ENCODE data around the gene SKIC3.

Gene SKIC3

GRCh38 chr5:95533761-95534160, 21.0 kb downstream of the SKIC3 start:
- H3K4me3 ChIP-seq (ENCODE audit: low read length): no peak overlapping the region
- DNase-seq (ENCODE audit: low read depth, low spot score): no peak

GRCh38 chr5:95533106-95533505, 21.7 kb downstream of the SKIC3 start:
- H3K4me3 ChIP-seq (ENCODE audit: low read length): no peak overlapping the region
- no peak for DNase-seq (ENCODE audit: low read depth, low spot score)

GRCh38 chr5:95532415-95532814, 22.4 kb downstream of the SKIC3 start:
- no peak overlapping the region for H3K4me3 ChIP-seq (ENCODE audit: low read length)
- no peak for DNase-seq (ENCODE audit: low read depth, low spot score)

- H3K4me3 ChIP-seq (ENCODE audit: low read length): no peak overlapping the region
- no peak for DNase-seq (ENCODE audit: low read depth, low spot score)
These were observed 23.3 kb downstream of the SKIC3 start for GRCh38 chr5:95531491-95531890.

GRCh38 chr5:95530416-95530815, 24.4 kb downstream of the SKIC3 start:
- no peak overlapping the region for H3K4me3 ChIP-seq (ENCODE audit: low read length)
- no peak for DNase-seq (ENCODE audit: low read depth, low spot score)

GRCh38 chr5:95528565-95528964, 26.2 kb downstream of the SKIC3 start:
- H3K4me3 ChIP-seq (ENCODE audit: low read length): no peak overlapping the region

GRCh38 chr5:95526871-95527270, 27.9 kb downstream of the SKIC3 start:
- no peak overlapping the region for H3K4me3 ChIP-seq (ENCODE audit: low read length)
- no peak for DNase-seq (ENCODE audit: low read depth, low spot score)

More at GRCh38 chr5:95528565-95528964, 26.2 kb downstream of the SKIC3 start:
- DNase-seq (ENCODE audit: low read depth, low spot score): no peak

- no peak for DNase-seq (ENCODE audit: low read depth, low spot score)
- no peak overlapping the region for H3K4me3 ChIP-seq (ENCODE audit: low read length)
These were observed 30.4 kb downstream of the SKIC3 start for GRCh38 chr5:95524423-95524822.

GRCh38 chr5:95520206-95520605, 34.6 kb downstream of the SKIC3 start:
- no peak for DNase-seq (ENCODE audit: low read depth, low spot score)
- H3K4me3 ChIP-seq (ENCODE audit: low read length): no peak overlapping the region

GRCh38 chr5:95519681-95520080, 35.1 kb downstream of the SKIC3 start:
- DNase-seq (ENCODE audit: low read depth, low spot score): no peak
- H3K4me3 ChIP-seq (ENCODE audit: low read length): no peak overlapping the region

GRCh38 chr5:95519151-95519550, 35.6 kb downstream of the SKIC3 start:
- DNase-seq (ENCODE audit: low read depth, low spot score): no peak

GRCh38 chr5:95518417-95518816, 36.4 kb downstream of the SKIC3 start:
- DNase-seq (ENCODE audit: low read depth, low spot score): no peak
- H3K4me3 ChIP-seq (ENCODE audit: low read length): no peak overlapping the region

More at GRCh38 chr5:95519151-95519550, 35.6 kb downstream of the SKIC3 start:
- H3K4me3 ChIP-seq (ENCODE audit: low read length): no peak overlapping the region

GRCh38 chr5:95511606-95512005, 43.2 kb downstream of the SKIC3 start:
- no peak for DNase-seq (ENCODE audit: low read depth, low spot score)
- H3K4me3 ChIP-seq (ENCODE audit: low read length): no peak overlapping the region

- no peak overlapping the region for H3K4me3 ChIP-seq (ENCODE audit: low read length)
- no peak for DNase-seq (ENCODE audit: low read depth, low spot score)
These were observed 46.2 kb downstream of the SKIC3 start for GRCh38 chr5:95508550-95508949.
